ENCODE results near the gene TRIM4.
"Not testable (repeated sequence)": the region's sequence is repeated elsewhere in the genome, so short reads cannot be mapped to it uniquely, and the experiment has no call there.

GRCh38 chr7:99888366-99888765, 31.0 kb downstream of the TRIM4 start:
- not testable (repeated sequence) for TF ChIP-seq POLR2AphosphoS5, CTCF, POLR2A (IDR thresholded peaks at IDR 0.05)

Measured in prostate gland (tissue), 2 donors.